ENCODE data around the gene PFAS. TPM values are rescaled to one million over a fixed set of nuclear protein-coding genes. Genes with fewer than 3 reads are reported as not detected.
"Not testable (repeated sequence)": the region's sequence is repeated elsewhere in the genome, so short reads cannot be mapped to it uniquely, and the experiment has no call there.

Gene PFAS
- total RNA-seq, 4 donors from 2014 or later, result 7.4 to 63.5 (median 14.0) TPM

- TF ChIP-seq POLR2A (IDR thresholded peaks at IDR 0.05), result no peak
- TF ChIP-seq CTCF (IDR thresholded peaks at IDR 0.05), result no peak
- Histone ChIP-seq H3K36me3 (peaks cover 0 to 10% (median 0%) of the 10 kb centered on the region in 3 donors), H3K27ac (peak overlapping the region; percentile 94 to 99 (median 96)), H3K27me3 (no peaks in the 10 kb centered on the region), H3K4me3 (peak overlapping the region; percentile 67 to 74 (median 68)), H3K4me1 (peaks cover 0 to 17% (median 5%) of the 10 kb centered on the region in 4 donors), H3K9me3 (no peaks in the 10 kb centered on the region)
- DNase-seq, result no peak
Observed at GRCh38 chr17:8249621-8250500, 772 bp downstream of the PFAS start.

GRCh38 chr17:8251411-8251810 is 2.3 kb downstream of the PFAS start:
- not testable (repeated sequence) for DNase-seq, H3K9me3 ChIP-seq, H3K4me3 ChIP-seq, H3K27me3 ChIP-seq, H3K27ac ChIP-seq, H3K36me3 ChIP-seq
- peaks cover 0 to 14% (median 5%) of the 10 kb centered on the region in 4 donors for H3K4me1 ChIP-seq

DNA sequence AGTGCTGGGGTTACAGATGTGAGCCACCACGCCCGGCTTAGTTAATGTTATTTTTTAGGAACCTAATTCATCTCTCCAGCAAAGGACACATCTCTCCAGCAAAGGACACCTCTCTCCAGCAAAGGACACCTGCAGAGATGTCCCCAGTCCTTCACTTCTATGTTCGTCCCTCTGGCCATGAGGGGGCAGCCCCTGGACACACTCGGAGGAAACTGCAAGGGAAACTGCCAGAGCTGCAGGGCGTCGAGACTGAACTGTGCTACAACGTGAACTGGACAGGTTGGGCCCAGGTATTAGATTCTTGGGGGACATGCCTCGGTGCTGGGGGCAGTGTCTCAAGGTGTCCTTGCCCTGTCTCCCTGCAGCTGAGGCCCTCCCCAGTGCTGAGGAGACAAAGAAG is 4.7 kb downstream of the PFAS start:
- H3K4me1 ChIP-seq, result peaks cover 0 to 7% (median 5%) of the 10 kb centered on the region in 4 donors
- H3K27ac ChIP-seq, result no peak overlapping the region
- TF ChIP-seq POLR2A (IDR thresholded peaks at IDR 0.05), result no peak
- TF ChIP-seq CTCF (IDR thresholded peaks at IDR 0.05), result peak in 3 of 6 experiments; percentile 5 to 59 (median 35)
- no peaks in the 10 kb centered on the region for H3K27me3 ChIP-seq
- H3K4me3 ChIP-seq, result no peak overlapping the region
- no peaks in the 10 kb centered on the region for H3K9me3 ChIP-seq
- peaks cover 0 to 7% (median 0%) of the 10 kb centered on the region in 3 donors for H3K36me3 ChIP-seq
- peak in 1 of 3 donors; percentile 73 for DNase-seq

DNA sequence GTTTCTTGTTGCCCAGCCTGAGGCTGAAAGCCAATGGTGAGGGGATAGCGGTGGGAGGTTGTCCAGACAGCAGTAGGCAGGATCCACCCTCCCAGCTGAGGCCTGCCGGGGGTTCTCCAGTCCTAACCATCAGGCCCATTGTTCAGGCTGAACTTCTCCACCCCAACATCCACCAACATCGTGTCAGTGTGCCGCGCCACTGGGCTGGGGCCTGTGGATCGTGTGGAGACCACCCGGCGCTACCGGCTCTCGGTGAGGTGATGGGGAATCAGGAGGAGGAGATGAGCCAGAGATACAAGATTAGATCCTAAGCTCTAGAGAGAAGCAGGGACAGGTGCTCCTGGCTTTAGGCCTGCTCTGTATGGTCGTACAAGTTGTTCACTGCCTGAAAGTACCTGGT is 5.8 kb downstream of the PFAS start:
- TF ChIP-seq CTCF (IDR thresholded peaks at IDR 0.05) (no peak), POLR2A (IDR thresholded peaks at IDR 0.05) (no peak)
- Histone ChIP-seq H3K27ac (no peak overlapping the region), H3K4me3 (no peak overlapping the region), H3K27me3 (no peaks in the 10 kb centered on the region), H3K4me1 (peaks cover 0 to 2% (median under 1%) of the 10 kb centered on the region in 4 donors), H3K36me3 (peaks cover 0 to 7% (median 0%) of the 10 kb centered on the region in 3 donors), H3K9me3 (no peaks in the 10 kb centered on the region)
- DNase-seq, result no peak

- H3K27ac ChIP-seq, result no peak overlapping the region
- DNase-seq, result no peak
- no peaks in the 10 kb centered on the region for H3K27me3 ChIP-seq
- H3K9me3 ChIP-seq, result no peaks in the 10 kb centered on the region
- TF ChIP-seq POLR2A (IDR thresholded peaks at IDR 0.05), result no peak
- TF ChIP-seq CTCF (IDR thresholded peaks at IDR 0.05), result no peak
- no peaks in the 10 kb centered on the region for H3K4me1 ChIP-seq
- no peak overlapping the region for H3K4me3 ChIP-seq
- peaks cover 0 to 7% (median 0%) of the 10 kb centered on the region in 3 donors for H3K36me3 ChIP-seq
Observed at GRCh38 chr17:8255499-8255898, 6.4 kb downstream of the PFAS start.

- TF ChIP-seq CTCF (IDR thresholded peaks at IDR 0.05) (no peak), POLR2A (IDR thresholded peaks at IDR 0.05) (no peak)
- Histone ChIP-seq H3K36me3 (peaks cover 0 to 8% (median 0%) of the 10 kb centered on the region in 3 donors), H3K4me1 (no peaks in the 10 kb centered on the region), H3K27ac (no peak overlapping the region), H3K4me3 (no peak overlapping the region), H3K9me3 (no peaks in the 10 kb centered on the region), H3K27me3 (no peaks in the 10 kb centered on the region)
- DNase-seq, result no peak
Observed at GRCh38 chr17:8256291-8256690, 7.2 kb downstream of the PFAS start.

Measured in Peyer's patch (tissue), 4 donors.